Endometrium (tissue), 2 donors: ENCODE results near the gene NPPC.
"Not testable (repeated sequence)": the region's sequence is repeated elsewhere in the genome, so short reads cannot be mapped to it uniquely, and the experiment has no call there.

ENCODE experiments used
- FAIRE-seq: peaks from 2 replicates; lab custom pipeline; 2012; peaks lifted over from hg19 to GRCh38; lab: Jason Lieb, UNC
- donor health status: control.
- donor health status: control.

The NPPC gene

DNA sequence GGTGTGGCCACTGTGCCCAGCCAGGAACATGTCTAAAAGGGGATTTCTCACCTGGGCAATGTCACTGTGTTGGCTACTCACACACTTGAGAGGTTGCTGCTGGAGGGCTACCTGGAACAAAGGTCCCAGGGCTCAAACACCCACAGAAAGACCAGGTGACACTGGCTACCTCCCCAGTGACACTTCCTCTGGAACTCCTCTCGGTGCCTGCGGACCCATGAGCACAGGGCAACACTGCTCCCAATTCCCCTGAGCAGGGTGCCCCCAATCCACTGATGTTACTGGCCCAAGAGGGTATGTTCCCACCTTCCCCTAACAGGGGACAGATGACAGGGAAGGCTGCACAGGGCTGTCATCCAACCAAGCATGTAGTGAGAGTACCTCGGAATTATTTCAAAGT, 5.8 kb downstream of the NPPC start:
- FAIRE-seq: no peak

DNA sequence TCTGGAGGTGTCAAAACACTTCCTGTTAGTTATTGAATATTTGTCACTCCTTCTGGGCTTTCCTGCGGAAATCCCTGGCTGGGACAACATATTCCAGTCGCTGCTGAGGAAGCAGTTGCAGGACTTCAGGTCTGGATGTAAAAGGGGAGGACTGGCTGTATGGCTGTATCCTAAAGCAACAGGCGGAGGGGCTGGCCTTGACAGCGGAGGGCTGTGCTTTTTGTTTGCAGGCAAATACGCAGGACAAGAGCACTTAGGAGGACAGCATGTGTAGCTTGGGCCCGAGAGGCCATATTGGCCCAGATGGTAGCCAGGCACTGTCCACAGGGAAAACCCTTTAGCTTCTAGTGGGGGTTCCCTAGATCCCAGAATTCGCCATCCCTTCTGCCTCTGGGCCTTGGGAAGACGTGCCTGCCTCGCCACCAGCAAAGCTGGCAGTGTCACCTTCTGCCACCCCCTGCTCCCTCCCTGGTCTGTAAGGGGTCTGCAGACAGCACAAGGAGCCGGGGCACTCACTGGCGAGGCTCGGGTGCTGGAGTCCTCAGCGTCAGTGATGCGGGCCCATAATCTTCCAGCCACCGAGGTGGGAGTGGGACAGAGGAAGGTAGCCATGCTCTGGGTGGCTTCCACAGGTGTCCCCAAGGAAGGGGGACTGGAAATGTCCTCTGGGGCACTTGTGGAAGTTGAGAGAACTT, 6.7 kb downstream of the NPPC start:
- no peak for FAIRE-seq

DNA sequence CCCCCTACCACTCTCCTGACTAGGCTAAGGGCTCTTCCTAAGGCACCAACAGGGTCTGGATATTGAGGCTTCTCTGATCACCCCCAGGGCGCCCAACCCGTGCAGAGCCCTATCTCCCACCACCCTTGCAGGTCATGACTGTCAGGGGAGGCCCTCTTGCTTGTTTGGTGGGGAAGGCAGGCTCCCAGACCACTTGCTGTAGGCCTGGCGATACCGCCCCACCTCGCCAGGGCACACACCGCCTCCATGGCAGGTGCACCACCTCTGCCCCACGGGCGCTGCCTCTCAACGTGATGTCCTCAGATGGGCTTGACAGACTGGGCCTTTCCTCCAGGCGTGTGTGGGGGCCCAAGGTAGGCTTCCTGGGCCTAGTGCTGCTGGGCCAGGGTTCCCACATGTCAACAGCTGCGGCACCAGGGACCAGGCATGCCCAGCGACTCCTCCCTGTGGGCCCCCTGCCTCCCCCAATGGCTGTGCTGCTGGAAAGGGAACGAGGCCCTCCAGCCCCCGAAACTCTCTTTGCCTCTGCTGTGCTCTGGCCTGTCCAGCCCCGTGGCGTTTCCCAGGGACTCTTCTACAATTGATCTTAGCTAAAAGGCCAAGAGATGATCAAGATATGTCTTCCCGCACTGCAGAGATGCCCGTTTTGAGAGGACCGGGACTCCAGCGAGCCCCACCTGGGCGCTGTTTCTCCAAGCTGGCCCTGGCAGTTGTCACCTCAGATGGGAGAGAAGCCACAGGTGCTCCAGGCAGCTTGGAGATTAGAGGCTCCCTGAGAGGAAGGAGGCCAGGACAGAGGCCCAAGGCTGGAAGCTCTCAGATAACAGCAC, 7.5 kb downstream of the NPPC start:
- no peak for FAIRE-seq

DNA sequence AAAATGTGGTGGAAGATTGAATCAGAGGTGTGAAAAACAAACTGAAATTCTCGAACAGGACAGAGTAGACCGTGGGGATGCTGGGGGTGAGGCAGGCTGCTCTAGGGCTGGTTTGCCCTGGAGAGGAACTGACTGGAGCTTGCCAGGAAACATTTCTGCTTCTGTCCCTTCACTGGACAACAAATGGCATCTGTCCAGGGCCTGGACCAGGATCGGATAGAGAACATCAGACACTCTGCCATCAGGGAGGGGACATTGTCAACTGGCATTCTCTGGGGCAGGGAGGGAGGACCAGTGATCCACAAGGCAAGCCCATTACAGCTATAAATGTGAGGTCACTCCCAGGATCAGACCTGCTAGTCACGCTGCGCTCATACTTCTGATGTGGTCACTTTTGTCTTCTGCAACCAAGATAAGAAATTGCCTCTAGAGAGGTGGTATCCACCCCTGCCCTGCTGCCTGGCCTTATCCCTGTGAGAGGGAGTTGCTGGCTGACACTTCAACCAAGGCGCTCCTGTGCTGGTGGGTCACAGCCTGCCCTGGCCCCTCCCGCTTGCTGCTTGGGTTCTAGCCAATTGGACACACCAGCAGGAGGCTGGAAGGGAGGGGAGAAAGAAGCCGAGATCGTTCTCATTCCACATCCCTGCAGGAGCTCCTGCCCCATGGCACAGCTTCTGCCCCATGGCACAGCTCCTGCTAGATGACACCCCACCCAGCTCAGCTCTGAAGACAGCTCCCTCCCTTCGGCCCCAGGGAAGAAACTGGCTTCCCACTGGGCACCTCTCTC, 8.7 kb downstream of the NPPC start:
- no peak for FAIRE-seq

DNA sequence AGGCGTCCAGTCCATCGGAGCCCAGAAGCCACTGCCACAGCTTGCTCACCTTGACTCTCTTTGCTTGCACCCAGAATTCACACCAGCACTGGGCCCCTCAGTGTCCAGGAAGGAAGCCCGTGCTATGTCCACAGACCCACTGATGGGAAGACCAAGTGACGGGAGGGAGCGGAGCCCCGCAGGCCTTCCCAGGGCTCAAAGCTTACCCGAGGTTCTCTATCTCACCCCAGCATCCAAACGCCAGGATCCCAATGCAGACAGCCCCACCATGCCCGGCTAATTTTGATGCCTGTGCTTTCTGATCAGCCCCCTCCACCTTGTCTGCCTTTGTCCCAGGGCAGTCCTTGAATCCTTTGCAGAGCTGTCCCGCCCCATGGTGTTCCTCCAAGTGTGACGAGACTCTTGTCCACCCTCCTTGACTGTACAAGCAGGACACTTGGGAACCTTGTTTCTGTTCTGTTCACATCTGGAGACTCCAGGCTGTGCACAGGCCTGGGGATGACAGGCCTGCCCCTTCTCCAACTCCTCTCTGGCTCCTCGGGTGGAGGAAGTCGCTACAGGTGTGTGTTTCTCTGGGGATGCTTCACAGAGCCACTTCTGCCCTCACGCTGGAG, 12.0 kb downstream of the NPPC start:
- no peak for FAIRE-seq

DNA sequence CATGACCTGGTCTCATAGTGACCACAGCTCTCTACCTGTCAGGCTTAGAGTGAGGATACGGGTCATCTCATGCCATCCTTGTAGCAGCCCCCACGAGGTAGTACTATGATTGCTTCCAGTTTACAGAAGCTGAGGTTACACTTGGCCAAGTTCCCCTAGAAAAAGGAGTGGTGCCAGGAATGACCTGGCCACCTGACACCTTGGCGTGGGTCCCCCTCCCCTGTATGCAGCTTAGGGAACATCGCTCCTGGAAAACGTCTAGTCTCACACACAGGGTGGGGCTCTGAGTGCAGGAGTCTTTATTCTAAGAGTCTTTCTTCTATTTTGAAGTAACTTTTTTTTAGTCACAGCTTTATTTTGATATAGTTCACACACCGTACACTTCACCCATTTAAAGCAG, 14.8 kb downstream of the NPPC start:
- no peak for FAIRE-seq

DNA sequence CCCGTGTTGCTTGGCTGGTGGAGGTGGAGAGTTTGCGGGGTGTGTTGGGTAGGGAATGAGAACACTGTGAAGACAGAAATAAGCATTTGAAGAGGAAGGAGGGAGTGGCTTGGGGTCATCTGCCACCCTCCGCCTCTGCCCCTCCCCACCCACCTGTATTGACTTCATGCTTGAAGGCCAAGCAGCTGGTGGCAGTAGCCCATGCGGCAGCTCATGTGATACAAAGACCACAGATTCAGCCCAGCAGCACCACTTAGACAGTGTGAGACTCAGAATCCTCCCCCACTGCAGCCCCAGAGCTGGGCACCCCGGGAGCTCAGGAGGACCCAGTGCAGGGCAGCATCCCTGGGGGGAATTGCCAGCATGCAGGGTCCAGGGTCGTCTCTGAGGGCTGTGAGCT, 15.4 kb downstream of the NPPC start:
- no peak for FAIRE-seq

DNA sequence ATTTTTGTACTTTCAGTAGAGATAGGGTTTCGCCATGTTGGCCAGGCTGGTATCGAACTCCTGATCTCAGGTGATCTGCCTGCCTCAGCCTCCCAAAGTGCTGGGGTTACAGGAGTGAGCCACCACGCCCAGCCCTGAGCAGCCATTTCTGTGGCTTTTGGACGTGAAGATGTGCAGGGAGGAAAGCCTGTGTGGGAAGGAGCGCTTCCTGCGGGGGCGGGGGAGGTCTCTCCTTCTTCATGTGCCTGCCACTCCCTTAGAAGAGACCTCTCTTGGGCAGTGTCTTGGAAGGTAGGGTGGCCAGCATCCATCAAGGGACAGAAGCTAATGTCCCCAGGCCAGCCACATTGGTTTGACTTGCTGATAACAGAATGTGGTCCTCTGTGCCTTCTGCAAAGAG, 16.0 kb downstream of the NPPC start:
- not testable (repeated sequence) for FAIRE-seq

DNA sequence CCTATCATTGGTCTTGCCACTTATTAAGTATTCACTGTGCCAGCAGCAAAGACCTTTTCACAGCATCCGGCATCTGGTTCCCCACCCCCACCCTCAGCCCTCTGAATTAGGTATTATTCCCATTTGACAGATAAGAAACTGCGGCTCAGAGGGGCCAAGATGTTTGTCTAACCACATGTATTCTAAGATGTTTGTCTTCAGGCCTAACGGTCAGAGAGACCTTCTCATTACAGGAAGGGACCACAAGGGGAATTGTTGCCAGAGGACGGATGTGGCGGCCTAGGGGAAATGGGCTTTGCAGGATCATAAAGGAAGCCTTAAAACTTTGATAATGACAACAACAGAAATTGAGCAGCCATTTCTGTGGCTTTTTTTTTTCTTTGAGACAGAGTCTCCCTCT, 16.6 kb downstream of the NPPC start:
- no peak for FAIRE-seq

DNA sequence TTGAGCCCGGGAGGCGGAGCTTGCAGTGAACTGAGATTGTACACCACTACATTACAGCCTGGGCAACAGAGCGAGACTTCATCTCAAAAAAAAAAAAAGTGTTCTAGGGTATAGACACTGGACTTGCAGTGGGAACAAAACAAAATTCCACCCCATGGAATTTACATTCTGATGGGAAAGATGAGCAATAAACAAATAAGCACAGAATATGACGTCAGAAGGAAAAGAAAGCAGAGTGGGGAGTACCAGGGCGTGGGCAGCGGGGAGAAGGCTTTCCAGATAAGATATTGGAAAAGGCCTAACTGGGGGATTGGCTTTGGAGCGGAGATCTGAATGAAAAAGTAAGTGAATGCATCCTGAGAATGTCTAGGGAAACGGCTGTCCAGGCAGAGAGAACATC, 17.6 kb downstream of the NPPC start:
- FAIRE-seq: no peak

DNA sequence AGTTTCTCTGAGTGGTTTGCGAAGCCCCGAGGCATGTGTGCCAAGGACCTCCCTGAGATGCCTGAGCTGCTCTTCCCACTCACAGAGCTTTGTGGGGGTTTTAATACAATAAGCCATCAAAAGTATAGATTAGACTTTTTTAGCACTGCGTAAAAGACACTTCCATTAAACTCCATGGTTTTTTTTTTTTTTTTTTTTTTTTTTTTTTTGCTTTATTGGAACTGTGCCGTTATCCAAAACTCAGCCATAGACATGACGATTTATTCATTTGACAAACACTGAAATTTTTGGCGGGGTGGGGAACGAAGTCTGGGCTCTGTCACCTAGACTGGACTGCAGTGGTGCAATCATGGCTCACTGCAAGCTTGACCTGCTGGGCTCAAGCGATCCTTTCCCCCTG, 18.4 kb downstream of the NPPC start:
- FAIRE-seq: no peak

DNA sequence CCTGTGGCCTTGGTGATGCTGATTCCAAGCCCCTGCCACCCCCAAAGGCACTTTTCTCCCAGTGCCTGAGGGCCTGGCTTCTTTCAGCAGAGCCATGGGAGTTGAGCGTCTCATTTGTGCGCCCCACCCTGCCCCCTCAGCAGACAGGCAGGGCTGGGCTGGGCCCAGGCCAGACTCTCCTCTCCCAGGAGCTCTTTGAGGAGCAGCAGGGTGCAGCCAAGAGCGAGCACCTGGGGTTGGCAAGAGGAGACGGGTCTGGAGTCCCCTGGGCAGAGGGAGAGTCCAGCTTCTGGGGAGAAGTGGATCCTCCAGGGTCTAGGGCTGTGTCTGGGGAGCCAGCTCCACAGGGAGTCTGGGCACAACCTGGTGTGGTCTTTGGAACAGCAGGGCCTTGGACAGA, 21.2 kb downstream of the NPPC start:
- FAIRE-seq: no peak

DNA sequence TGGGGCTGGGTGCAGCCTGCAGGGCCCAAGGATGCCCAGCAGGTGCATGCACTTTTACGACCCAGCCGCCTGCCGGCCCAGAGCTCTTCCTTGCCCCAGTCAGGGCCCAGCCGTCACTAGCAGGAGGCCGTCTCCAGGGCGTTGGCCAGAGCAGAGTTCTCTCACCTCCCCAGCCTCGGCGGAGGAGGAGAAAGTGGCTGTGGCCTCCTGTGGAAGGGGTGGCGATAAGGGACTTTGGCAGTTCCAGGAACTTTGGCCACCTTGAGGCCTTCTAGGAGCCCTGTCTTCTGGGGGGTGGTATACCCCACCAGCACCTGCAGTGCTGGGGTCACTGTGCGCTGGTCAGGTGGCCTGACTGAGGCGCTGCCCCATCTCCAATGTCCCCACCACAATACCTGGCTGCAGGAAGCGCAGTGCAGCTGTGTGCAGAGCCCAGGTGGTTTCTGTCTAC, 22.0 kb downstream of the NPPC start:
- FAIRE-seq: no peak

DNA sequence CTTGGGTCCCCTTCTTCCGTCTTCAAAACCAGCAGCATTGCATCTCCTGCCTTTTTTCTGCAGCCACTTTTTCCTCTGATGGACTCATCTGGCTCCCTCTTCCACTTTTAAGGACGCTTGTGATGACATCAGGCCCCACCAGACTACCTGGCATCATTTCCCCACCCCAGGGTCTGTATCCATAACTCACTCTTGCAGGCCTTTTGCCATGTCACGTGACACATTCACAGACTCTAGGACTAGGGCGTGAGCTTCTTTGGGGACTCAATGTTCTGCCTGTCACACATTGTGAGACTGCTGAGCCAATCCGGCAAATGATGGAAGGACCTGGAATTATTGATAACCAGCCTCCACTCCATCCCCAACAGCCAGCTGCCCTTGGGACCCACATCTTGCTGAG, 23.6 kb downstream of the NPPC start:
- no peak for FAIRE-seq

DNA sequence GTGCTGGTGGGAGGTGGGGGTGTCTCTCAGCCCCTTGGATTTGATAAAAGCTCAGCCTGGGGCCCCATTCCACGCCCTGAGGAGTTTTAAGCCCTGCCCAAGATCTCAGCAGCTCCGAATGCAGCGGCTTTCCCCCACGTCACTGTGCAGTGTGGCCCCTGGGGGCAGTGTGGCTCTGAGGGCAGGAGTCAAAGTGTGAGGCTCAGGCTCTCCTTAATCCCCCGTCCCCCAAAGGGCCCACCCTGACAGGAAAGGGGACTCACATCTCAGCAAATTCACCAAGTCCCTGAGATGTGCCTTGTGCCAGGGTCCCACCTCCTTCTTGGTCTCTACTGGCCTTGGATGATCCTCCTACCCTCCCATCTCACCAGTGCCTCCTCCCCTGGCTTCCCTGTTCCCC, 25.2 kb downstream of the NPPC start:
- no peak for FAIRE-seq

DNA sequence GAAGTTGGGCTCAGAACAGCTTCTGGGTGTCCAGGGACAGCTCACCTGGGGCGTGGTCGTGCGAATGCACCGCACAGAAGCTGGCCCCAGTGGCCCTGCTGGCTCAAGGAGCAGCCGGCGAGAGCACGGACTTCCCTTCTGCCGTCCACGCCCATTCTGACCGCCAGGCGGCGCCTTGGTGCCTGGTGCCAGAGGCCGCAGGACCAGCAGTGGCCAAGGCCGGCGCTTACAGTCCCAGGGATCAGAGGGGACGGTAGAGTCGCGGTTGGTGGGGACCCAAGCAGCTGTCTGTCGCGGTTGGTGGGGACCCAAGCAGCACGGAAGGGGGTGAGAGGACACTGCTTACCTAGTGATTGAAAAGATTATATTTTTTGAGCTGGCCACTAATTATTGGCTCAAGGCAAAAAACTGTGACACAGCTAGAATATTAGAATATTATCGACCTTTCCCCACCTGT, 25.7 kb downstream of the NPPC start:
- FAIRE-seq: no peak

DNA sequence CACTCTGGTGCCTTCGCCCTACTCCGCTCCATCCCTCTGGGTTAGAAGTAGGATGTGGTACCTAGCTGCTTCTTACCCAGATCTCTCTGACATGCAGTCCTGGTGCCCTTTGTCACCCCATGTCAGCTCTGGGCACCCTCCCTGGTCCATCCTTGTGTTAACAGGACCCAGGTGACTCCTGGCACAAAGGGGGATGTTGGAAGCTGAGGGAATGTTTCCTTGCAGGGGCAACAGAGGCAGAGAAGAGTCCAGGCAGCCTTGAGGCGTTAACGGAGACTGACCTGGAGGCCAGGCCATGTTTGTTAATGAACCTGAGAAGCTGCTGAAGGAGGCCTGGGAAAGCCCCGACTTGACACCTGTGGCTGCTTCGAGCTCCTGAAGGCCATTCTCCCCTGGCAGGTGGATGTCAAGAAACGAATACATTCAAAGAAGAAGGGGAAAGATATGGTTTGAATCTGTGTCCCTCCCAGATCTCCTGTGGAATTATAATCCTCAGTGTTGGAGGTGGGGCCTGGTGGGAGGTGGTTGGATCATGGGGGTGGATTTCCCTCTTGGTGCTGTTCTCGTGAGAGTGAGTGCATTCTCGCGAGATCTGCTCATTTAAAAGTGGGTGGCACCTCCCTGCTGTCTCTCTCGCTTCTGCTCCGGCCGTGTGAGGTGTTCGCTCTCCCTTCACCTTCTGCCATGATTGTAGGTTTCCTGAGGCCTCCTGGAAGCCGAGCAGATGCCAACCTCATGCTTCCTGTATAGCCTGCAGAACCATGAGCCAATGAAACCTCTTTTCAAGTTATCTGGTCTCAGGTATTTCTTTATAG, 31.4 kb downstream of the NPPC start:
- no peak for FAIRE-seq

DNA sequence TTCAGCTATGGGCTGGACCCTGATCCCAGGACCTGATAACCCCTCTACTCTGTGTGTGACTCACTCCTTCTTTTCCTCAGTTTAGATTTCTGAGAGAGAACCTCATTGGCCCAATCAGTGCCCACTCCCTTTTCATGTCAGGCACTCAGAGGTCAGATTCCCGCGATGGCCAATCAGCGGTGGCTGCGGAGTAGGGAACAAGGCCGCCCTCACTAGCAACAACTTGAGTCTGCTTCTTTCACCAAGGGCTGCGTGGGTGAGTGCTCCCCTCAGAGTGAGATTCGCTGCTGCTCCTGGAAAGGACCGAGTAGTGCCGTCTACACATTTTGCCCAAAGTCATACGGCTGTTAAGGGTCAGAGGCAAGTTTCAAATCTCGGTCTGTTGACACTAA, 34.7 kb downstream of the NPPC start:
- FAIRE-seq: no peak

DNA sequence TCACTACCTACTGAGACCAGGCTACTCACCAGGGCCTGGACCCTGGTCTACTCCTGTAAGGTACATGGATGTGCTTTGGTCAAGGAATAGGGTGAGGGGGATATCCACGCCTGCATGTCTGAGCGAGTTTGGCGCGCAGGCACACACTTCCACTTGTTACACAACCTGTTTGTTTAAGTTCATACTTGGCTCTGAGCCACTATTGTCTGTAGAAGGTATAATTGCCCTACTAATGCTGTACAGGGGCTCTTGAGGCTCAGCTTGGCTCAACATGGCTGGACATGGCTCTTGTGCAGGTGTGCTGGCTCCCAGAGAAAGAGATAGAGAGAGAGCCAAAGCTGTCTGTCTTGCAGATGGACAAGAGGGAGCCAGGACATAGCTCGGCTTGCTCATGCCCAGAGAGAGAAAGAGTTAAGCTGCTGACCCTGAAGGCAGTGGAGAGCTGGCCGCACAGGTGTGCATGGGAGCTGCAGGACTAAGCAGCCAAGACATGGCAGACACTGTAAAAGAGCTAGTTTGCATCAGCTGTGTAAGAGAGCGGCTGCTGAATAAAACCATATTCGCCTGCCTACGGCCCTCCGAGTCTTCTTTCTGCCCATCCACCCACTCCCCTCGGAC, 35.2 kb downstream of the NPPC start:
- FAIRE-seq: no peak

DNA sequence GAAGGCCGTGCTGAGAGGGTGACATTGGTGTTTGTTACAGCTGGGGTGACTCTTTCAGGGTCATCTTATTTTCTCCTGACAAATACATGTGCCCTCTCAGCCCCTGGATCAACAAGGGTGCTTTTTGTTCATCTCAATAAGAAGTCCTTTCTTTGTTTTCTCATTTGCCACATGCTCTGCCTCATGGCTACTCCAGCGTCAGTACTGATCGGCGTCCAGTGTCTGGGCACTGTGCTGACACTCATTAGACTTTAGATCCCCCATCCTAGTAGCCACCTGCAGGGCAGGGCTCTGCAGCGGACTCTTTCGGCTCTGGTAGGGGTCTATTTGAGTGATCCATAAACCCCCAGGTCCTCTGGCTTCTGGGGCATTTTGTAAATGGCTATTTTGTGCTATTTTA, 38.4 kb downstream of the NPPC start:
- no peak for FAIRE-seq

DNA sequence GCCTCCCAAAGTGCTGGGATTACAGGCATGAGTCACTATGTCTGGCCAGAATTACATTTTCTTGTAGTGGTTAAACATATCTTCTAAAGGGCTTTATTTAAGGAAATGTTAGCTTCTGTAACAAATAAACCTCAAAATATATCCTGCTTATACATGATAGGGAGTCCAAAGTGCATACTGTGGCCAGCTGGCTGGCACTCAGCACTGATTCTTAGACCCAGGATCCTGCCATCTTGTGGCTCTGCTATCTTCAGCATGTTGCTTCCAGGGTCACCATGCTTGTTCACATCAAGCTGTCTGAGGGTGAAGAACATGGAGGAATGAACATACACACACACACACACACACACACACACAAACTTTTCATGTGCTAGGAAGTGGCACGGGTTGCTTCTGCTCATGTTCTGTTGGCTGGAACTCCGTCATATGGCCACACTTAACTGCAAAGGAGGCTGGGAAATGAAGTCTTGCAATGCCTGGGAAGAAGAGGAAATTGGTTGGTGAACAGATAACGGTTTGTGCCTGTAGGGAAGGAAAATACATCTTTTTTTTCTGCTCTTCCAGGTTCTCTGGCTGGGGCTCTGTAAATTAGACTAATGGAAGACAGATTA, 40.0 kb downstream of the NPPC start:
- no peak for FAIRE-seq
